Neutrophil (primary cell): Measurements from ENCODE around the gene DDX39B.
A peak's percentile ranks its signal among the peaks of the same experiment; 100 is the strongest.

ENCODE experiments used
- H3K27ac ChIP-seq: fragments of 200-600 bp; sonication (generic); 2 replicates; pipeline ENCODE4 v1.5.1; 2016; ENCODE audit warnings: mild to moderate bottlenecking, moderate library complexity
- H3K27me3 ChIP-seq: fragments of 200-600 bp; sonication (generic); 2 replicates; pipeline ENCODE4 v1.6.0; 2016; ENCODE audit warnings: mild to moderate bottlenecking
- H3K36me3 ChIP-seq: fragments of 200-600 bp; sonication (generic); 2 replicates; pipeline ENCODE4 v1.5.1; 2017
- H3K4me1 ChIP-seq, 2 experiments: fragments of 200-600 bp in 1 of 2; sonication (generic) in 1 of 2; 1 replicate in 1 of 2; 2 replicates in 1 of 2; pipeline versions ENCODE4 v1.5.1 to v1.6.1; 2013 to 2016; ENCODE audit warnings: low read depth in 1 of 2, low read length in 1 of 2, mild to moderate bottlenecking in 1 of 2, moderate library complexity in 1 of 2; ENCODE audit not compliant: control insufficient read depth in 1 of 2, insufficient read depth in 1 of 2
- H3K4me3 ChIP-seq, 2 experiments: fragments of 200-600 bp in 1 of 2; sonication (generic) in 1 of 2; 1 replicate in 1 of 2; 2 replicates in 1 of 2; pipeline ENCODE4 v1.5.1; 2013 to 2016; ENCODE audit warnings: low read depth in 1 of 2, low read length in 1 of 2, mild to moderate bottlenecking in 1 of 2, moderate library complexity in 1 of 2
- H3K9me3 ChIP-seq: fragments of 200-600 bp; sonication (generic); 2 replicates; pipeline ENCODE4 v1.5.1; 2016
- CTCF ChIP-seq: fragments of 200-600 bp; sonication (generic); IDR thresholded peaks from 2 replicates; pipeline ENCODE4 v1.5.1; 2016; ENCODE audit warnings: antibody characterized with exemption

The DDX39B gene

GRCh38 chr6:31534521-31535040, 7.2 kb downstream of the DDX39B start:
- Histone ChIP-seq H3K27ac (no peak overlapping the region), H3K36me3 (peaks cover 100% of the 10 kb centered on the region), H3K4me3 (no peak overlapping the region), H3K27me3 (no peaks in the 10 kb centered on the region), H3K4me1 (peaks cover 8 to 11% of the 10 kb centered on the region in 2 experiments), H3K9me3 (no peaks in the 10 kb centered on the region)
- no peak for TF ChIP-seq CTCF

- Histone ChIP-seq H3K9me3 (no peaks in the 10 kb centered on the region), H3K4me3 (no peak overlapping the region), H3K27ac (peak overlapping the region; percentile 11), H3K36me3 (peaks cover 100% of the 10 kb centered on the region), H3K27me3 (no peaks in the 10 kb centered on the region), H3K4me1 (peaks cover 2 to 6% of the 10 kb centered on the region in 2 experiments)
- no peak for TF ChIP-seq CTCF
Observed at GRCh38 chr6:31534011-31534410, 7.8 kb downstream of the DDX39B start.

- H3K9me3 ChIP-seq, result no peaks in the 10 kb centered on the region
- TF ChIP-seq CTCF, result no peak
- H3K27me3 ChIP-seq, result no peaks in the 10 kb centered on the region
- H3K4me1 ChIP-seq, result peaks cover 0 to under 1% of the 10 kb centered on the region in 2 experiments
- peaks cover 99% of the 10 kb centered on the region for H3K36me3 ChIP-seq
- no peak overlapping the region for H3K27ac ChIP-seq
- no peak overlapping the region for H3K4me3 ChIP-seq
Observed at GRCh38 chr6:31533455-31533841, 8.4 kb downstream of the DDX39B start.

- H3K27me3 ChIP-seq, result no peaks in the 10 kb centered on the region
- TF ChIP-seq CTCF, result no peak
- peaks cover 93% of the 10 kb centered on the region for H3K36me3 ChIP-seq
- H3K27ac ChIP-seq, result no peak overlapping the region
- H3K4me1 ChIP-seq, result no peaks in the 10 kb centered on the region
- no peaks in the 10 kb centered on the region for H3K9me3 ChIP-seq
- H3K4me3 ChIP-seq, result no peak overlapping the region
Observed at GRCh38 chr6:31532644-31533454, 9.0 kb downstream of the DDX39B start.

GRCh38 chr6:31531771-31532643, 9.8 kb downstream of the DDX39B start:
- H3K4me3 ChIP-seq, result no peak overlapping the region
- H3K4me1 ChIP-seq, result no peaks in the 10 kb centered on the region
- H3K27ac ChIP-seq, result peak overlapping the region; percentile 3
- TF ChIP-seq CTCF, result no peak
- H3K36me3 ChIP-seq, result peaks cover 84% of the 10 kb centered on the region
- H3K9me3 ChIP-seq, result no peaks in the 10 kb centered on the region
- H3K27me3 ChIP-seq, result no peaks in the 10 kb centered on the region
